Forelimb muscle (tissue), 1 donor: Measurements from ENCODE around the gene TMC6. TPM values are rescaled to one million over a fixed set of nuclear protein-coding genes. Genes with fewer than 3 reads are reported as not detected.

Source experiments
- DNase-seq: peaks from one replicate; pipeline ENCODE4 v3.0.0-alpha.2; 2013; ENCODE audit warnings: low read depth
- polyA plus RNA-seq: library from polyadenylated mRNA; unstranded; fragments of 120-200 nt; gene quantifications from one replicate; pipeline ENCODE4 v1.2.1, GENCODE V29; 2013; ENCODE audit not compliant: insufficient read length

TMC6 gene
- polyA plus RNA-seq, 1 donor, result 25.1 TPM

DNA sequence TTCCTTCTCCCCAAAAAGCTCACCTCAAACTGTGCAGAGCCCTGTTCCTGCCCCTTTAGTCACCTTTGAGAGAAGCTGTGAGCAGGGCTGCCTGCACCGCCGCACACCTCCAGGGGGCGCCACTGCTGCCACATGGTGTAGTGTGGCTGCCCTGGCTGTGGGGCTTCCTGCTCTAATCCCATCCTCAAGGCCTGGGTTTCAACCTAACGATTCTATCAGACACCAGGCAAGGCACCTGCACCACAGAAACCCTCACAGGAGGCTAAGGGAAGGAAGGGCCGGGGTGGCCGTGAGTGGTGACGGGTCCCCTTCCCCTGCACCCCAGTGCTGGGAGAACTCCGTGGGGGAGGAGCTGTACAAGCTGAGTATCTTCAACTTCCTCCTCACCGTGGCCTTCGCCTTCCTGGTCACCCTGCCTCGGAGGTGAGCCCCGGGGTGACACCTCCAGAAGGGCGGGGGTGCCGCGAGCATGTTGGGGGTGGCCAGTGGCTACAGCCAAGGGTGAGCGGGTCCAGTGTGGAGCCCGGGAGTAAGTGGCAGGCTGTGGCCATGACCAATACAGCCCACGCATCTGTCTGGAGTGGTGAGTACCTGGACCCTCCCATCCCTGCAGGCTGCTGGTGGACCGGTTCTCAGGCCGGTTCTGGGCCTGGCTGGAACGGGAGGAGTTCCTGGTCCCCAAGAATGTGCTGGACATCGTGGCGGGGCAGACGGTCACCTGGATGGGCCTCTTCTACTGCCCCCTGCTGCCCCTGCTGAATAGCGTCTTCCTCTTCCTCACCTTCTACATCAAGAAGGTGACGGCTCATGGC, 9.0 kb upstream of the TMC6 start:
- DNase-seq, result no peak

DNA sequence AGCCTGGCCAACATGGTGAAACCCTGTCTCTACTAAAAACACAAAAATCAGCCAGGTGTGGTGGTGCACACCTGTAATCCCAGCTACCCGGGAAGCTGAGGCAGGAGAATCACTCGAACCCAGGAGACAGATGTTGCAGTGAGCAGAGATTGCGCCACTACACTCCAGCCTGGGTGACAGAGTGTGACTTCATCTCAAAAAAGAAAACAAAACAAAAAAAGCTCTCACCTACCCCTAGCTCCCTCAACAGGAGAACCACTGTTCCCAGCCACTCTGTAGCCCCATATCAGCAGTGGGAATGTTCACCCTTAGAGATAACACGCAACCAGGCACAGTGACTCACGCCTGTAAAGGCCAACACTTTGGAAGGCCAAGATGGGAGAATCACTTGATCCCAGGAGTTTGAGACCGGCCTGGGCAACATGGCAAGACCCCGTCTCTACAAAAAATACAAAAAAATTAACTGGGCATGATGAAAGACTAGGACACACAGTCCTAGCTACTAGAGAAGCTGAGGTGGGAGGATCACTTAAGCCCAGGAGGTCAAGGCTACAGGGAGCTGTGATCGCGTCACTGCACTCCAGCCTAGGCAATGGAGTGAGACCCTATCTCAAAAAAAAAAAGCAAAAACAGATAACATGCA, 7.4 kb upstream of the TMC6 start:
- DNase-seq, result no peak

DNA sequence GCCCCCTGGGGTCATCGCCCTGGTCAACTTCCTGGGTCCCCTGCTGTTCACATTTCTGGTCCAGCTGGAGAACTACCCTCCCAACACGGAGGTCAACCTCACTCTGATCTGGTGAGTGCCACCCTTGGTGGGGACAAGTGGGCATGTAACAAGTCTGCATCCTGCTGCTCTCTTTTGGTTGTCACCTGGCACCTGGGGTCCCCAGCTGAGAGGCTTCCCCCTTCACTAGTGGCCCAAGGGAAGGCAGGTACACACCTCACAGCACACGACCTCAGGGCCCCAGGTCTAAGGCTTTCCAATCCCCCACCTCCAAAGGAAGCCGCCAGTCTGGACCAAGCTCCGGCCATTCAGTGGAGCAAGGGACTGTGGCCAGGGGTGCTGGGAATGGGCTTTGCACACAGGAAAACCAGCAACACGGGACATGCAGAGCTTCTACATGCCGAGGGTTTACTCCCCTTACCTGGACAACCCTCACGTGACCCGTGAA, 6.4 kb upstream of the TMC6 start:
- DNase-seq, result no peak

DNA sequence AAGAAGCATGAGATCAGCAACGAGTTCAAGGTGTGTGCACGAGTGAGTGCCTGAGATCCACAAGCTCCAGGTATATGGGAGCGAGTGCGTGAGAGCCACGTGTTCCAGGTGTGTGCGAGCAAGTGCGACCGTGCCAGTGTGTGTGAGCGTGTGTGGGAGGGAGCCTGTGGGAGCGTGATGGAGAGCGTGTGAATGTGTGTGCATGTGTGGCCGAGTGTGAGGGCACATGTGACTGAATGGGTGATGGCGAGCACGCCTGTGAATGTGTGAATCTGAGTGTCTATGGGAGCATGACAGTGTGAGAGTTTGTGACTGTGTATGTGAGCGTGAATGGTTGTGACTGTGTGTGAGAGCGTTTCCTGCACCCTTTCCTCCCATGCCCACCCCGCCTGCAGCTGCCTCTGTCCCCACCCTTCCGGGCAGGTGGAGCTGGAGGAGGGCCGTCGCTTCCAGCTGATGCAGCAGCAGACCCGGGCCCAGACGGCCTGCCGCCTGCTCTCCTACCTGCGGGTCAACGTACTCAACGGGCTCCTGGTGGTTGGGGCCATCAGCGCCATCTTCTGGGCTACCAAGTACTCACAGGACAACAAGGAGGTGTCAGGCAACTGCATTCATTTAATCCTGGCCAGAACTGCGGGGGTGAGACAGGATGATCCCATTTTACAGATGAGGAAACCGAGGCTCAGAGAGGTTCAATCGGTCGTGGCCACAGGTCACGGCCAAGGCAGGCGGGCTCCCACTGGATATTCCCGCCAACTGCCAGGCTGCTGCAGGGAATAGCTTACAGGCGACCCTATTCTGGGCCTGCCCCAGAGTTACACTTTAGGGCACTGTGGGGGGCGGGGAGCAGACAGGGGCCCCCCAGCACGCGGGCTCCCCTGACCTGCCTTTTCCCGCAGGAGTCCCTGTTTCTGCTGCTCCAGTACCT, 5.7 kb upstream of the TMC6 start:
- no peak for DNase-seq

DNA sequence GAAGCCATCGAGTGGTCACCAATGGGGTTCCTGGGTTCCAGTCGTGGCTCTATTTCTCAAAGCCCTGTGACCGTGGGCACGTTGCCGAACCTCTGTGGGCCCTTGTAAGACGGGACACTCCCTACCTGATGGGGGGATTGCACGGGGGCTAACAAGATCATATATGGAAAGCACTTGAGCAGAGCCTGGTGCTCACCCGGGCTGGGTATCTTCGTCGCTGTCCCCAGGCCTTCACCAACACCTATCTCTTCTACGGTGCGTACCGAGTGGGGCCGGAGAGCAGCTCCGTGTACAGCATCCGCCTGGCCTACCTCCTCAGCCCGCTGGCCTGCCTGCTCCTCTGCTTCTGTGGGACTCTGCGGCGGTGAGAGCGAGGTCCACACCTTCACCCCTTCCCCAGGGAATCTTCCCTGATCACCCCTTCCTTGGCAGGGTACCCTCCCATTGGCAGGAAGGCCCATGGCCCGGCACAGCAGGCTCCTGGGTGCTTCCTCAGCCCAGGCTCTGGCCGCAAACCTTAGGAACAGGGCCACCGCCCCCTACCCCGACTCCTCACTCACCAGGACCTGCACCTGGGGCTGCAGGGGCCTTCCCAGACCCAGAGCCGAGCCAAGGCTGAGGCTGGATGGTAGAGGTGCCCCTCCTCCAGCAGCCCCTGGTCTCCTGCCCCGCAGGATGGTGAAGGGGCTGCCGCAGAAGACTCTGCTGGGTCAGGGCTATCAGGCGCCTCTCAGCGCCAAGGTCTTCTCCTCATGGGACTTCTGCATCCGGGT, 4.8 kb upstream of the TMC6 start:
- no peak for DNase-seq

DNA sequence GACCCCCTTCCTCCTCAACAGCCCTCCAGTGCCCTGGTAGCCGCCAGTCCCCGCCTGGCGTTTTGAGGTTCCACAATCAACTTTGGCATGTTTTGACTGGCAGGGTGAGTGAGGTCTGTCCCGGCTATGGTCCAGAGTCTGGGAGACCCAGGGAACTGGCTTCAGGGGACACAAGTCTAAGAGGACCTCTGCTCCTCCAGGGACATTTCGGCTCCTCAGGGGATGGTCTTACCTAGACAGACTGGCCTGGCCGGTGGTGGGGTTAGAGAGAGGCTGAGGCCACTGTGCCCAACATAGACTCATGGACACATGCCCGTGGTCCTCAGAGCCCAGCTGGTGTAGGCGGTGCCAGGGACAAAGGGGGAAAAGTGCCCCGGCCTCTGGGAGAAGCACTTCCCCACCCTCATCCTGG, 4.2 kb upstream of the TMC6 start:
- DNase-seq, result no peak

DNA sequence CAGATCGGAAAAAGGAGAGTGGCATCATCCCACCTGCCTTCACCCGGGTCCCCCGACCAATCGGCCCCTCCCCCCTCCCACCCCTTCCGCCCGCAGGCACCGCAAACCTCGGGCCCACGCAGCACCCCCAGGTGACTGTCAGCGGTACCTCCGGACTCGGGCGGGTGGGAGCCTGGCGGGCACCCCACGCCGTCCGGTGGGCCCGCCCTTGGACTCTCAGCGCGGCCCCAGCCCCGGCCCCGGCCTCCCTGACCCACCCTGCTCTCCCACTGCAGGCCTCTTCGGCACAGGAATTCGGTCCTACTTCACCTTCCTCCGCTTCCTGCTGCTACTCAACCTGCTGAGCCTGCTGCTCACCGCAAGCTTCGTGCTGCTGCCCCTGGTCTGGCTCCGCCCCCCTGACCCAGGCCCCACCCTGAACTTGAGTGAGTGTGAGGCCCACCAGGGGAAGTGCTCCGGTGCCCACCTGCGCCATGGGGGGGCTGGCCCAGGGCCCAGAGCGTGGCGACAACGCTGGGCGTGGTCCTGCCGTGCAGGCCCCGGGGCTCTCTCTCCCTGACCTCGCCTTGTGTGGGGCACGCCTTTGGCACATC, 3.6 kb upstream of the TMC6 start:
- DNase-seq, result no peak

DNA sequence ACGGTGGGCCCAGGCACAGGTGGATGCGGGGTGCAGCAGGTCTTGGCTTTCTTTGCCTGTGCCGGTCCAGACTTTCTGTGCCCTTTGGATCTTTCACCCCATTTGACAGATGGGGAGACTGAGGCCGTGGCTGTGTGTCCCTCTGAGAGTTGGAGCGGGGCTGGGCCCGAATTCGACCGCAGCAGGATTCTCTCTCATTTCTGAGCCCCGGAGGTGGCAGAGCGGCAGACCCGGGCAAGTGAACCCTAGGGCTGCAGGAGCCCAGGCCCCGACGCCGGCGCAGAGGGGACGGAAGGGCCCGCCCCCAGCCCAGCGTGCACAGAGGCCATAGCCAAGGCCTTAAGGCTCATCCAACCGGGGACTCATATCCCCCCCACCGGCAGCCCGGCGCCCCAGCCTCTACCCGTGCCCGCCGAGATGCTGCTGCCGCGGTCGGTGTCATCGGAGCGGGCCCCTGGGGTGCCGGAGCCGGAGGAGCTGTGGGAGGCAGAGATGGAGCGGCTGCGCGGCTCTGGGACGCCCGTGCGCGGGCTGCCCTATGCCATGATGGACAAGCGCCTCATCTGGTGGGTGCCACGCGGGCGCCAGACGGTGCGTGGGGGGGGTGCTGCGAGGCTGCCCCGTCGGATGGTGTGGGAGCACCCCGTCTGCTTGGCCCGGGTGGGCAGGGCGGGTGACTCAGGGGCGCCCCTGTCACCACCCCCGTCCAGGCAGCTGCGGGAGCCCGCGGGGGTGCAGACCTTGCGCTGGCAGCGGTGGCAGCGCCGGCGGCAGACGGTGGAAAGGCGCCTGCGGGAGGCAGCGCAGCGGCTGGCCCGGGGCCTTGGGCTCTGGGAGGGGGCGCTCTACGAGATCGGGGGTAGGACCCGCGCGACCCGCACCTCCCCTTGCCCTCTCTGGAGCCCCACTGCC, 2.9 kb upstream of the TMC6 start:
- DNase-seq, result no peak

DNA sequence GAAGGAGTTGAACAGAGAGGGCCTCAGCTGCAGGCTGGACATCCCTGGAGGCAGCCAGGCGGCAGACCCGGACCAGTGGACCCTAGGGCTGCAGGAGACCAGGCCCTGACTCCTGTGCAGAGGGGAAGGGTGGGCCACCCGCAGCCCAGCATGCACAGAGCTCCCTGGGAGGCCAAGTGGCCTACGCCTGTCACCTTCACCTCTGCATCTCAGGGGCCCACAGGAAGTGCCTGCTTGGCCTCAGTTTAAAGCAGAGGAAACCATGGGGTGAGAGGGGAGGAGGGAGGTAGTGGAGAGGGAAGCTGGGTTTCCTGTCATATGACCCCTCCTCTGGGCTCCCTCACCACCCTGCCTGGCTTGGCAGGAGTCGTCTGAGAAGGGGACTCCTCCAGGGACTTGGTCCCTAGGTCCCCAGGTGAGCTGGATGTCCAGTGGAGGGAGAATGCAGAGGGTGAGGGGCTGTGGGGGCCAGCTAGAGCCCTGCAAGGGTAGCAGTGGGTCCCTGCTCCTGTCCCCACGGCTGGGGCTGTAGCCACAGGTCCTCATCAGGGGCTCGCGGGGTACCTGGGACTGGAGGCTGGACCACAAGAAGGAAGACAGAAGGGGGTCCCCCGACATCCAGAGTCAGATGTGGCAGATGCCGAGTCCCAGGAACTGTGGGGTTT, 2.0 kb upstream of the TMC6 start, which contains the start of gene TMC8:
TMC8 (plus strand) TSS at position 335 of the 665 bp plus-strand sequence. CDS start 818 bp downstream, outside the sequence.
- DNase-seq, result no peak

DNA sequence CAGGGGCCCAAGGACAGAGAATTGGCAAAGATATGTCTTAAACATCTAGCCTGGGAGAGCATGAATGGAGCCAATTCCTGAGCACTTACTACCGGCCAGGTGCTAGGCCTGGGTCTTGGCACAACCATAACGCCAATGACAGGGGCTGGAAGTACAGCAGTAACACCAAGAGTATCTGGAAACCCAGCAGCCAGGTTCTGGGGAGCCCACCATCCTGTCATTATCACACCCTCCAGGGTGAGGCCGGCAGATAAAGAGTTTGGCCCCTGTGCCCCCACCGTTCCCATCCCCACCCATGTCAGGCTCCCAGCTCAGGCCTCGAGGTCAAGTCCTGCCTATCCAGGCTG, 1.5 kb upstream of the TMC6 start:
- no peak for DNase-seq

DNA sequence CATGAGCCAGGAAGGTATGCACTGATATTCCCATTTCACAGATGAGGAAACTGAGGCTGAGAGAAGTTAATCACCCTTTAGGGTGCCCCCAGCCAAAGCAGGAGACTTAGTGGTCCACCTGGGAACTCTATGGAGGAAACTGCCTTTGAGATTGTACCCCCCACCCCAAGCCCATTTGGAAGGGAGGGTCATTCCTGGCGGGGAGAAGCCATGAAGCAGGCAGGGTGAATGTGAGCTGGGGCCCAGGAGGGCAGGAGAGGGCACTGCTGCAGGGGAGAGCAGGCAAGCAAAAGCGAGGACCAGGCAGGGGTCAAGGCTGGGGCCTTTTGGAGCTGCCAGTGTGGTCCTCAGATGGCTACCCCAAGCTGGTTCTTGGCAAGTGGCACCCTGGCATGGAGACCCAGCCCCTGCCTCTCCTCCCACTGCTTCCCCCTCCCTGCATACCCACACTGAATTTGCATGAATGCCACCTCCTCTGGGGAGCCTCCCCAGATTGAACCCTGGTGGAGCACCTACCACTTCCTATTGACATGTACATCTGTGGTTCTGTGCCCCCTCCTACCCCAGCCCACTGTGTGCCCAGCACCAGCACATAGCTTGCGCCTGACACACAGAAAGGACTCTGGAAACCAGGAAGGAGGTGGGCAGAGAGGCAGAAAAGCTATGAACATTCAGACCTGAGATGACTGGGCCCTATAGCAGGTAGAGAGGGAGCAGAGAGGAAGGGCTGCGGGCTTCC, 965 bp upstream of the TMC6 start:
- no peak for DNase-seq

DNA sequence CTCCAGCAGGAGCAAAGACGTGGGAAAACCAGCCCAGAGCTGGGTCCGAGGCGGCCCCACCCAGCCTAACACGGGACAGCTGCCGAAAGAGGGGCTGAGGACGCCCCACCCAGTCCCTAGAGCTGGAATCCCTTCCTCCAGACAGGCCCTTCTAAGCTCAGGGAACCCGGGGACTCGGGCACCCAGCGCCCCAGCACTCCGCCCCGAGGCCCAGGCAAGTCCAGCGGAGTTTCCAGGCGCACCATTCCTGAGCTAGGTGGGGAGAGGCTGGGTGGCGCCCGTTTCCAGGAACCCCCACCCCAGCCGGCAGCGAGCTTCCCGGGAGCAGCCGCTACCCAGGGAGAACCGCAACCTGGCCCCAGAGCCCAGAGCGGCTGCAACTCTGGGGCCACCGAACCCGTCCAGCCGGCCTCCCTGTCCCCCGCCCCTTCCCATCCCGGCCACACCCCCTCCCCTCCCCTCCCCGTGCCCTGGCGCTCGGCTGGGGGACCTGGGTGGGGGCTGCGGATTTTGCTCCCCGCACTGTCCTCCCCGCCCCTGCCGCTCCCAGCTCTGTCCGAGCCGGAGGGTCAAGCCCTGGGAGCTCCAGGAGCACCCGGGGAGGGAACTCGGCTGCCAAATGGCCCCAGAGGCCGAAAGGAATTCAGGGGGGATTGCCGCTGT, 536 bp downstream of the TMC6 start:
- DNase-seq, result no peak

DNA sequence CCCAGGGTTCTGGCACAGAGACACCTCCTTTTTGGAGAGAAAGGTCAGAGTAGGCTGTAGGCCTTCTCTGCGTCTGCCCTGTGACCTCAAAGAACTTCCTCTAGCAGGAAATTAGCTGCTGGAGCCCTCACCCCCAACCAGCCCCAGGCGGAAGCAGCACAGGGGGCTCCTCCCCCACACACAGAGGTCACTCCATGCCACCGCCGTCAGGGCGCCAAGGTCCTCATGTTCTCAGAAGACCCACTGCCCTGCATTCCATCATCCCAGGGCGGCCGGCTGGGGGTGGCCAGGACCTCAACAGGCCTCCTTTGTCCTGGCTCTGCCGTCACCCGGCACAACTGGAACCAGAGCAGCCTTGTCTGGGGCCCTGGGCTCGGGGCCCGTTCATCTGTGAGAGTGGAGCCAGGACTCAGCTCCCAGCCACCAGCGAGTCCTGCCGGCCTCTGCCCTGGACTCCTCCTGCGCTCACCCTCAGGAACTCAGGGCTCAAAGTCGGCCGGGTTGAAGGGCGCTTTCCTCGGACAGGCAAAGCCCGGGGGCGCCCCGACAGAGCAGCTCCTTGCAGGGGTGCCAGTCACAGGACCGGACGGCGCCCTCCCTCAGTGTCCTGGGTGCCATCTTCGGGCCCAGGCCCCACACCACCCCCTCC, 1.2 kb downstream of the TMC6 start:
- DNase-seq, result no peak

DNA sequence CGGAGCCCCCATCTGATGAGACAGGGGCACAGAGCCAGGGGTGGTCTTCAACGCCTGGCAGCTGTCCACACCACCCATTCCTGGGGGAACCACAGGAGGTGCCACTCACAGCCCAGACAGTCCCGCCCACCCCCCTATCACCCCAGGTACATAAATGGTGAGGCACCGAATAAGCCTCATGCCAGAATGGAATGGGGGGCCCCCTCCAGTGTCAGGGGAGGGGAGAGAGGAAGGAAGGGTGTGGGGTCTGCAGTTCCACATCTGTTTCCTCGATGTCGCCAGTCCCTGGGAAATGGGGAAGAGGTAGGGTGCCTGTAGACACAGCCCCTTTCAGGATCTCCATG, 1.7 kb downstream of the TMC6 start:
- no peak for DNase-seq

DNA sequence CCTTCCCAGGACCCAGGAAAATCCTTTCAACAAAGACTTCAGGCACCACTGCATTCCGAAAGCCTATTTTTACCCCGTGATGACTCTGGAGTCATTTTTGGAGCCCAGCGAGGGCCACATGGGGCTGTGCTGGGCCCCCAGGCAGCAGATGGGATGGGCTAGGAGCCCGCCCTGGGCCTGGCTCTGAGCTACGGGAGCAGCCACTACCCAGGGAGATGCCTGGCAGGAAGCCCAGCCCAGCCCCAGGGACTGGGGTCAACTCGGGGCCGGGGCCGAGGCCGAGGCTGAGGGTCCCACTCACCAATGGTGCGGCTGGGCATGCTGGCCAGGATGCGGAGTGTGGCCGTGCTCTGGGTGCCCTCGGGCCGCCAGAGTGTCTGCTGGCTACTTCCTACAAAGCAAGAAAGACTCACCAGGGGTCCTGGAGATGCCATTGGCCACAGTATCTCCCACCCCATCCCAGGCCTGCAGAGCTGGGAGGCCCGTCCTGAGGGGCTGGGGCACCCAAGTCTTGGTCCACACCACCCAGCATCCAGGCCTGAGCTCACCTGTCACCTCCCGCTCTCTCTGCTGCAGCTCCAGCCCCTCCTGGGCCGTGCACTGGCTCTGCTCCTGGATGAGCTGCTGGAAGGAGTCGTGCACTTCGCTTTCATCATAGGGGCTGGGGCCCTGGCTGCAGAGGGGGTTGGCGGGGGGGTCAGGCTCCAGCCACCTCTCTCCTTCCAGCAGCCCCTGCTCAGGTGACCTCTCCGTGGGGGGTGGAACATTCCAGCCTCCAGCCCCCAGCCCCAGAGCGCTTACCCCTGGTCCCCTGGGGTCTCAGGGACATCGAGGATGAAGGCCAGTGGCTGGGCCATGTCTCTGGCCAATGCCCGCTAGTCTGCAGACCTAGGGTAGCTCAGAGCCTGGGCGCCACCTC, 2.3 kb downstream of the TMC6 start:
- no peak for DNase-seq

DNA sequence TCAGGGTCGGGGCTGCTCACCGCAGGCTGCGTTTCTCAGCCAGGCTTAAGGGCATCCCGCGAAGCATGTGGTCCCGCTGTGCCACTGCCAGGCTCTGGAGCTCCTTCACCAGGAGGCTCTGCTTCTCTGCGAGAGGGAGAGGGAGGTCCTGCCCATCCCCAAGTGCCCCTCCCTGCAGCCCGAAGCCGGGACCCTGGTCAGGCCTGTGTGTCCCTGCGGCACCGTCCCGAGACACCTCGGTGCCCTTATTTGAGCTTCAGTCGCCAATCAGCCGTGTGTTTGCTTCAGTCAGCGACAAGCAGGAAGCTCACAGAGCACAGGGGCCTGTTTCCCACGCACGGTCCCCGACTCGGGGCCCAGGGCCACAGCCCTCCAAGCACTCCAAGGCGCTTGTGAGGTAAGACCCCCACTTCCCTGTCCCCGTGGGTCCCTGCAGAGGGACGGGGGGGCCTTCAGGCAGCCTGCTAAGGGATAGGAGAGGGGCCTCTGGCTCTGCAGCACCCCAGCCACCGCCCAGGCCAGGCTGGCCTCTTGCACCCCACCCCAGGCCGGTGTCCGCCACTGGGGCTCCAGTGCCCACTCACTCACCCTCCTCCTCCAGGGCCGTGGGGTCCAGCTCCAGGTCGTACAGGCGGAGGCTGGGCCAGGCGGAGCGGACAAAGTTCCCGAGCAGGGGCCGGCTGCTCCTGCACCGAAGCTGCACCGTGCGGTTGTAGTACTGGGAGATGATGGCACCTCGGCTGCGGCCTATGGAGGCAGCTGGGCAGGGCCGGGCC, 3.2 kb downstream of the TMC6 start:
- no peak for DNase-seq
